DMS114 treated with DMSO at 0.1 percent for 48 hours (cell line): ENCODE results near the gene PITX2.

ENCODE experiments used
- DNase-seq: peaks from one replicate; lab custom pipeline; 2025; ENCODE audit not compliant: unreplicated experiment; lab: John Stamatoyannopoulos, UW

Gene PITX2

DNA sequence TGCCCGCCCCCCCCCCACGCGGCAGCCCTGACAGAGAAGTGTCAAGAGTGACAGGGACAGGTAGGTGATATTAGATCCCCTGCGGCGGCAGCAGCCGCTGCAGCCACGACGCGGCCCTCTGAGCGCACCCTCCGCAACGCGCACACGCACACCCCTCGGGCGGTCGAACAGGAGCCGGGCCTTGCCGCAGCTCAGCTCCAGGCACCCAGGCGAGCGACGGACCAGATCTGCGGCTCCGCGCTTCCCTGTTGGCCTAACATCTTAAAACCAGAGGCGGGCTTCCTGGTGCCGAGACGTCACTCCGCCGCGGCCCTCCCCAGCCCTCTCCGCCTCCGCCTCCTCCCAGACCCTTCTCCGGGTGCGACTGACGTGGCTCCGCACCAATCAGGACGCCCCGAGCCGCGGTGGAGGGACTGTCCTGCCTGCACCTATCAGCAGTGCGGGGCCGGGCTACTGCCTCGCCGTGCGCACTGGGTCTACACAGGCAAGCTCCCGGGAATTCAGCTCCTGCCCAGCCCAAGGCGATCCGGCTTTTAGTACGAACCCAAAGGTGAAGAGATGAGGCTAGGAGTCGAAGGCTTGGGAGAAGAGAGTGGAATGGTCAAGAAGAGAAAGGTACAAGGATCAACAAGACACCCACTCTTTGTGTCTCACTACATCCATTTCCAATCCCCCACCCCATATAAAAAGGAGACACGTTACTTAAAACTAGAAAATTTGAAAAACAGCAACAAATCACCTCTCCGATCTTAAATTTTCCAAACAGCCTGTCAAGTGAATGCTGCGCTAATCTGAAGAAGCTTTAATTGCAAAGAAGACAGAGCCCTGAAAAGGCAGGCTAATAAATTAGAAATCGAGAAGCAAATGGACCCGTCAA is at the start of gene PITX2:
TSS of gene PITX2 (minus strand) at position 237 of the 877 bp plus-strand sequence. CDS start 617 bp downstream, outside the sequence.
- peak; percentile 73 for DNase-seq

DNA sequence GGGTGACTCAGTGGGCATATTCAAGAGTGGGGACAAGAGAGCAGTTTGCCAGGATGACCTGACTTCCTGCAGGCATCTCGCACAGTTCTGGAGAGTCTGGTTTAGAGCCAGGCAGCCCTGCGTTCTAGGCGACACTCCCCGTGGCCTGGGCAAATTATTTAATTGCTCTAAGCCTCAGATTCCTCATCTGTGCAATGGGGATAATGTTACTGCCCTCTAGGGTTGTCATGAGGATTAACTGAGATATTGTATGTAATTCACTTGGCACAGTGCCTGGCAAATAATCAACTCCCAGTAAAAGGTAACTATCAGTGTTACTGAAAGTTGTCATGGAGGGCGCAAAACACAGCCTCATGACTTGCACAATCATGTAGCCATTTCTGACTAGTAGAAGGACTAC is 48.8 kb upstream of the PITX2 start:
- no peak for DNase-seq

DNA sequence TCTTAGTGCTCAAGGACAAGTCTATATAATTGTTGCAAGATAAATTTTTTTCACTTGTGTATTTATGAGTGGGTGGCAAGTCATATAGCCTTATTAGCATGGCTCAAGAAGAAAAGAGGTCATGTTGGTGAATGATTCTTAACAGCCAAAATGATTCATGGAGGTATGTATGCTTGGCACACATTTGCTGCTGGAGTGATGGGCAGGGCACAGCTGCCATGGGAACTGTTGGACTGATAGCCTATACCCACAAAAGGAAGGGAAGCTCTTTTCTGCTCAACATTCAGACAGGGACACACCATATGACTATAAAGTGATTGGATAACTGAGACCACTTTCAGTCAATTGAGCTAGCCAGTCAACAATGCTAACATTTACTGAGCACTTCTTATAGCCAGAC is 46.8 kb upstream of the PITX2 start:
- DNase-seq: no peak

DNA sequence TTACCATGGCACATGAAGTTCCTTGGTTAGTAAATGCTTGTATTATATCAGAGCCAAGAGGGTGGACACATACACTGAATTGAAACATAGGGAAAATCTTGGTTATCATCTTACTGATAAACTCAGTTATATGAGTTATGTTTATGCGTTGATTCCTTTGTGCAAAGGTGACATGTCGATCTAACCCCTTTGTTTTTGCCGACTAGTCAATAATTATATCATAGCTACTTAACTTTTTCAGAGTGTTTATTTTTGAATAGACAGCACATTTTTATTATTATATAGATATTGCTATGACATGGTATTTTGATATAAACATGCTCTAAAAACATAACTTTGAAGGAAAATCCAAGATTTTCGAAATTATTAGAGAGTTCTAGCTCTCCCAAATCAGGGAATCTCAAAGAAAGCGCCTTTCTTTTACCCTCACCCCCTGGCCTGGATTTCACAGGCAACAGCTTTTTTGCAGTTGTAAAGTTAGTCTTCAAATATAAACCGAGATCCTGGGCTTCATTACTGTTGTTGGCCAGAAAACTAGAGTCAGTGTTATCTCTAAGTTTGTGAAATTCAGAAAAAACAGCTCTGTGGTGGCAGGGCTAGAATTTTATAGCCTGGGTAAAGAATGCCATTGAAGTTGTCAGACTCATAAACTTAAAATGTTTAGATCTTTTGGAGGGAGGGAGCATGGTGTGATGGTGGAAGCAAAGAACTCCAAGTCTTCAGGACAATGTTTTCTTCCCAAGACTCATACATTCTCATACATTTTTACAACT is 45.8 kb upstream of the PITX2 start:
- DNase-seq: no peak

DNA sequence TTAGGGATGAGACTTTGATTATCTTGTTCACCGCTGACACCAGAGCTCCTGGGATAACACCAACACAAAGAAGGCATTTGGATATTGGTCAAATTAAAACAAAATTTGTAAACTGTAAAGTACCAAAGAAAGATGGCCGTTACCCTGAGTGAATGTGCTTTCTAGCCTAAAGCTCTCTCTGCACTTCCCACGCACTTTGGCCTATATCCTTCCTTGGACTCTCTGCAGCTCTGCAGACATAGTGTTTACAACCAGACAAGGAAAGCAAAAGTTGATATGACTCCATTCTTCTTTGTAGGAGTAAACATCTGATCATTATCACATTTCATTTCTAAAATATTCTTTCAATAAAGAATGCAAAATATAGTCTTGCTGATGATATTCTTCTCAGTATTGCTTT is 44.8 kb upstream of the PITX2 start:
- DNase-seq: no peak

DNA sequence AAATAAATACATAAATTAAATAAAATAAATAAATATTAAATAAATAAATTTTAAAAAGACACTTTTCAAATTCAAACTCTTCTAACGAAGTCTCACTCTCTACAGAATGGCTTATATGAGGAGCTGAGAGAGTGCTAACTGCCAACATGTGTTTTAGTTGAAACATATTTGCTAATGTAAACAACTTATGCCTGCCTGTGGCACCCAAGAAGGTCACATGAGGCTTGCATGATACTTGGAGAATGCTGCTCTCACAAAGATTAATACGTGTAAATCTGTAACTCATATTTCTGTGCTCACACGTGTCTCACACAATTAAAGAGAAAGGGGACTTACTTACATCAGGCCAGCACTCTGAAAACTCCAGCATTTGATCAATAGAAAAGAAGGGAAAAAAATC is 43.2 kb upstream of the PITX2 start:
- DNase-seq: no peak

DNA sequence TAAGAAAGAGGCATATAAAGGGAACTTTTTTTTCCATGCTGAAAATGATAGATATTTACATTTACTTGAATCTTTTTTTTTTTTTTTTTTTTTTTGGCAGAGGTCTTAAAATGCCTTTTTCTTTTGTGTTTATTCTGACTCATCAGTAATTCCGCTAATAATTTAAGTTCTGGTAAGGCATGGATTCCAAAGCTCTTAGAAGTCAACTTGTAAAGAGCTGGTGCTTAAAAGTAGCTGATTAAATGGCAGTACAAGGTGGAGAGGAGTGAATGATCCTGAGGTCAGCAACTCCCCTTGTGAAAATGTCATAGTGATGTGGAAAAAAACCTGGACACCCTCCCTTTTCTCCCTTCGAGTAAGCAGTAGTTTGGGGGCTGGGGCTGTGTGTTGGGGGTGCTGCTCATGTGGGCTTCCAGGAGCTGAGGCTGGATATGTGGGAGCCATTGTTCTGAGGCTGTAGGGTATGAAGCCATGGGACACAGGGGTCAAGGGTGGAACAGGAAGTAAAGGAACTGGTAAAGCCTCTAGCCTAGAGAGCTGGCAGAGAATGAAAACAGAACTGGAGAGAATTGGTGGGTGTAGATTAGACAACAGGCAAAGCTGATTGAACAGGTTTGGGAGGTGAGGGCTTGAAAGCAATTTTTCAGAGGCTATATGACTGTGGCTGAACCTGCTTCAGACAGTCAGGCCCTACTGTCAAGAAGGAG is 41.0 kb upstream of the PITX2 start:
- DNase-seq: no peak

DNA sequence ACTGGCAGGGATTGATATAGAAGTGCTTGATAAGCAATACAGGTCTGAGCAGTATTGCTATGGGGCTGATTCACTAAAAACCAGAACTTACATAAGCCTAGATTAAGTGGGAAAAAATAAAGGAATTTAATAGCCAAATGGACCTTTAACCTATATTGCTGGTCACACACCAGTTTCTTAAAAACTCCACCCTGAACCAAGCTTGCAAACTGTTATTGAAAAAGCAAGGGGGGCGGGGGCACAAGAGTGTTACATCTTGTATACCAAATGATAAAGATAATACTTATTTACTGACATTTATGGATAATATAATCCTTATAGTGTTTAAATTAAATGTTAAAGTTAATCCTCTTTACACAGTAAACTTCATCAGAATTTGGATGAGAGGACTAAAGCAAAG is 40.3 kb upstream of the PITX2 start:
- no peak for DNase-seq

DNA sequence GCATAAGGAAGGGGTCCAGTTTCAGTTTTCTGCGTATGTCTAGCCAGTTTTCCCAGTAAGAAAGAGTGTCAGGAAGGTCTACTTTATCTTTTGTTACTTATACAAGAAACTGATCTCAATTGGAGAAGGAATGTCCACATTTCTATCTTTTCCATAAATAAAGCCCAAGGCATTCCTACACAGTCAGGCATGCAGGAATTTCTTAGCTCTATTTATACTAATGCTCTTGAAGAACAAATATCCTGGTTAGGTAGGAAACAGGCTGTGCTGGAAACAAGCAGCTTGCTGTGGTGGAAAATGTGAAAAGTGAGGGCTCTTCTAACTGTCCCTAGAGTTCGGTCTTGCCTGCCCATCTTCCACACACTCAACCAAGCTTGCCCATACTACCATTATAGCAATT is 37.9 kb upstream of the PITX2 start:
- no peak for DNase-seq

DNA sequence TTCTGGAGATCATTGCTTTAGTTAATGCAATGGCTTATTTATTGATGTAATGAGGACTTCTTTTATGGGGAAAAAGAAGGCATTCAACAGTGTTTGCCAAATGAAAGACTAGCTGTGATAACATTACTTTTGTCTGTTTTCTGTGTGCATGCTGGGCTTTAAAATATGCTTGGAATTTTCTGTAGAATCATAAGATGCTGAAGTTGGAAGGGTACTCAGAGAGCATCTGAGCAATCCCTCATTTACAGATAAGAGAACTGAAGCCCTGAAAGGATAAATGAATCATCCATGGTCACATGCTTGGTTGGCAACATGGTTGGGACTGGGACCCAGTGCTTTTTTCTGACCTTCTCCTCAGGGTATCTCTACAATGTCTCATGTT is 31.4 kb upstream of the PITX2 start:
- DNase-seq: no peak

DNA sequence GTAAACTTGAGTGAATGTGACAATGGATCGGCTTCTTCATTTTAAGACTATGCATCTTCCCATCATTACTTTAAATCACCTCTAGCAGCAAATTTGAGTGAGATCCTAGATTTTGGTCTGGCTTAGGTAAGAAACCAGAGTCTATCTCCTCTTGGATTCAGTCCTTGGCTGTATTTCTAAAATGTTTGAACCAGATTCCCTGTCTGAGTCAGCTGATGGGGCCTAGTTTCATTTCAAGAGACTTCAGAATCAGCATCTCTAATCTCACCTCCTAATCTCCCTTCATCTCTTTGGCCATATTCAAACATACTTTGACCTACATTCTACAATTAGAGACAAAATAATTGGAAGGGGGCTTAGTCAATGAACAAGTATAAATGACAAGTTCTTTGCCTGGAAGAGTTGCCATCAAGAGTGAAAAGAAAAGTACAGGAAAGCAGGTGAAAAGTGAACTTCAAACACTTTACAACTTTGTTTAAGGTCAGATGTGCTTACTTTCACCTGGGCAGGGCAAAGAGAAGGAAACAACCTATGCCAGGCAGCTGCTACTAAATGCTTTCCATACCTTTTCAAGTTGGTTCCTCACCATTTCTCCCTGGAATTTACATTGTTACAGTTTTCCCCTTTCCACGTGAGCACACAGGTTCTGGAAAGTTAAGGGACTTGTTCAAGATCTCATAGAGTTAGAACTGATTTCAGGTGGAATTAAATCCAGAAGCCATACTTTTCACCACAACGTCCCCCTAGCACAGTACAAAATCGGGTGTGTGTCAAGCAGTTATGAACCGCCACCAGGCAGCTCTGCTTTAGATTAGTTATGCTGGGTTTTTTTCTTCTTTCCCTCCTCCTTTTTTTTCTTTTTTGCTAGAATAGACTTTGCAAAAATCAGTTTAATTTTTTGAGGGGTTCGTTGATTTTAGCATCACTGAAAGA is 30.7 kb upstream of the PITX2 start:
- DNase-seq: no peak

DNA sequence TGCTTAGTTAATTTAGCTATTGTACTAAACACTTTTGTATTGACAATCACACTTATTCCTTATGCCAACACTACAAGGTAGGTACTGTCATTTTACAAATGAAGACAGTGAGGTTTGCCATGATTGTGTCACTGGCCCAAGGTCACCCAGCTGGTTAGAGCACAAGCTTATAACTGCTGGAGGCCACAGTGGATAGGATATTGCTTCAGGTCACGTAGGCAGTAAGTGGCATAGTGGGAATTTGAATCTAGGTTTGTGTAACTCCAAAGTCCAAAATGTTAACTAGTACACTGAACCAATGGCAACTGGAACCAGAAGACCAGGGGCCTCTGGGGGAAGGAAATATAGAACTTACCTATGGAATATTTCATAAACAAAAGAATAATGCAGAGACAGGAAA is 21.1 kb upstream of the PITX2 start:
- no peak for DNase-seq

DNA sequence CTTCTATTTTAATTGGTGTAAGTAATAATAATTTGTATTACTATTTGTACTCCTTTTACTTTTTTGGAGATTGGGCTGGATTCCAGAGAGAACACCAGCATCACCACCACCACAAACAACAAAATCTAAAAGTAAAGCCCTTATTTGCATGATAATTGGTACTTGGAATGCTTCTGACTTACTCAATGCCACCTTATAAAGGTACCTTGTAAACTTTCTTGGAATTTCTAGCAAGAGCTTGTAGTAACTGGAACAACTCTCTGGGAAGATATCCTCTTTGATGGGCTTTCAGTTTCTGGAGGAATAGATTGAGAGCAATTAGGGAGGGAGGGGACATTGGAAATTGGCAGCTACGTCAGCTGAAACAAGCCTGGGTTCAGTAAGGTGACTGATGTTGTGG is 20.2 kb upstream of the PITX2 start:
- DNase-seq: no peak

DNA sequence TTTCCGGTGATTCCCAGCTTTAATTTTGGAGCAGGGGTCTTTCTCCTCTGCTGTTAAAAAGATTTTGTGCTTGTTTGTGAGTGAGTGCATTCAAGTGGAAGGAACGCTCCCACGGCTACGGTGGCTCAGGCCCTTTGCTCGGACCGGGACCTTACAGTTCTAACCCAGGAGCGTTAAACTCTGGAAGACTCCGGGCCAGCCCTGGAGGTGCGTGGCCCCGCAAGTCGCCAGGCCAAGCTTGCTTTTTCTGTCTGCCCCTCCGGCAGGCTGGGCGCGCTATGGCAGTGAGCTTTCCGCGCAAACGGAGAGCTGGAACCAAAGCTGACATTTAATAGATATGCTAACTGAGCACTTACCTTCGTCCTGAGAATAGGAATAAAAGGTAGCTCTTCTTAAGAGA is 18.3 kb upstream of the PITX2 start:
- DNase-seq: no peak

DNA sequence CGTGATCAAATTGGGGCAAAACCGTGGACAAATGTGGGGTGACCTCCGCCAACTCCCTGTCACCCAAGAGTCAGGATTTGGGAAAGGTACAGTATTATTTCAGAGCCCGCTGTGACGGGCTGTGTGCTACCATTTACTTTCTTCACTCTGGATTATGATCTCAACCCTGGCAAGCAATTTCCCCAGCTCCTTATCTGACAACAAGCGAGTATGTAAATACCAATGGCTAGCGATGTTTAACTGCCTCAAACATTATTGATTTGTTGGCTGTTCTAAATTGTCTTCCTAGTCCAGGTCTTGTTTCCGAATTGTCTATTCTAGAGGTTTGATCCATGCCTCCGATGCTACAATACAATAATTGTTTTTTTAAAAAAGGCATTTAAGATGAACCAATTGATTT is 17.7 kb upstream of the PITX2 start:
- DNase-seq: no peak

DNA sequence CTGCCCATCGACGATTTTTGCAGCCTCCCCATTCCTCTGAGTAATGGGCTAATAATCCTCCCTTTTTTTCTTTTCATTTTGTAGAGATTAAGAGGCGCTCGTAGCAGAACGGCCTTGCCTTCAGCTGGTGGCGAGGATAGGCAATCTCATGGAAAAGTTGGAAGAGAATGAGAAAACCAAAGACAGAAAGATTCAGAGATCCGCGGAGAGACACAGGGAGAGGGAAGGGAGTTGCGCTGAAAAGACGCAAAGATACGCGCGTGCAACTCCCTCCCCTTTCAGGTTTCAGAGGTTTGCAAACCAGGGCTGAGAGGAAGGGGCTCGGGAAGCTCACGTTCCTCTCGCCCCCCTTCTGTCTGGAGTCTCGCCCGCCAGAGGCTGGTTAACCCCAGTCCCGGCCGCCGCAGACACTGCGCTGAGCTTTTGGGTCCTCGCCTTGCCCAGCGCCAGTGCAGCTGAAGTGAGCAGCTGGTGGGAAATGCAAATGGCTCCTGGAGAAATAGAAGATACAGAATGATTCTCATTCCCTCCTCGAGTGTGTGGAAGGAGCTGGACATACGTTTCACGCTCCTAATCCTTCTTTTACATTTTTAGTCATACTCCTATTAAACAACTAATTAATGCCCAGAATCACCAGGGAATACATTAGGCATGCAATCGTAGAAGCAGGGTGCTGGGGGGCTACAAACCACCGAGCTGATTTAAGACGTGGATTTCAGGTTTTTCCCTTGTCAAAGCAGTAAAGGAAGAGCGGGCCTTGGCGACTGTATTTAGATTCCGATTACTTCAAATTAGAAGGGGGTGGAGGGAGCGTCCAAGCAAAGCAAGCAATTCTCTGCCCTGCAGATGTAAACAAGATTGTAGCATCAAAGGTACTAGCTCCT is 16.6 kb upstream of the PITX2 start:
- no peak for DNase-seq

DNA sequence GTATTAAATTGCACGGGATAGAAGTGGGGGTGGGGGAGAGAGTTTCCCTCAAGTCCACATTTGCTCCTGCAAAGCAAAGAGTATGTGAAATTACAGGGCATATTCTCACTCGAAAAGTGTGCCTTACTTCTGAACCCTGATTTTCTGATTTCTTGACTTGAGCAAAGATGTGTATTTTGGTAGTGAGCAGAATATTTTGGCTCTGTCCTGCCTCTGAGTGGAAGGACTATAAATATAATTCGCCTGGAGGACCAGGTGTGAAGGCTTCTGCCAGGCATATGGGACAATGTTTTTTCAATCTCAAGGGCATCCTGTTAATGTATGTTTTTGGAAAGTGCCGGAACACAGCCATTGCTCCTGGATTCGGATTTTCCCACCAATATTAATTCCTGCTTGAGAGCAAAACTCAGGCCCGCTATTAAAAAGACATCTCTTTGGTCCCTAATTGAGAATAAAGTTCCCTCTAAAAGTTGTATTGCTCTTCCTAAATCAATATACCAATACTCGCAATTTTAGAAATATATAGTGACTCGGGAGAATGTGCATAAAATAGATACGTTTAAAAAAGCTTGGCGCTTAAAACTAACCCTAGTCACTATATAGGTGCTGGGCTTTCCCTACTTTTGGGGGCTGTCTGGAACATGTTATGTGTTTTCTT is 15.3 kb upstream of the PITX2 start:
- no peak for DNase-seq

DNA sequence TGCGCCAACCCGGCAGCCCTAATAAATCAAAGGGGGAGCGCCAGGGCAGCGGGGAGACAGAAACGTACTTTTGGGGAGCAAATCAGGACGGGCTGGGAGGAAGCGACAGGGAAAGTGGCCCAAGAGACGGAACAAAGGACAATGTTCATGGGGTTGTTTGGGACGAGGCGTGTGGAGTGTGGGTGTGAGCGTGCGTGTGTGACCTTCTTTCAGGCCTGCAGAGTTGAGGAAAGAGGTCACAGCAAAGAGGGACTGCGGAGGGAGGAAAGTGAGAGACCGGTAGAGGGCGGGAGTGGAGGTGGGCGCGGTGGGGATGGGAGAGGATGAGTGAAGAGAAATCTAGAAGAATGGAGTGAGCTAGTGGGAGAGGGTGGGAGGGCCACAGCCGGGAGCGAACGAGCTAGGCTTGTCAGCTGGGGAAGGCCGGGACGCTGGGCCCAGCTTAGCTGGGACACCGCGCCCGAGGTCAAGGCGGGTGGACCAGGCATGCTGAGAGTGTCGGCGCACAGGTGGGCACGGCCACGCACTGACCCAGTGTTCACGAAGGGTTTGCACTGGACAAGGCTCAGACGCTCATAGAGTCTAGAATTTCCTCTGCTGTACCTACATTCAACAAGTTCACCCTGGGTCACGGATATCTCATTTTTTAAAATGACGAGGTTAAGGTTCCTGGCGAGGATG is 14.7 kb upstream of the PITX2 start:
- DNase-seq: no peak
